Suprapubic skin (tissue), 4 donors: ENCODE data around the gene SLC30A1. TPM values are rescaled to one million over a fixed set of nuclear protein-coding genes. Genes with fewer than 3 reads are reported as not detected.

Source experiments
- DNase-seq, 2 donors: peaks; one replicate each; pipeline ENCODE4 v3.0.0-alpha.2; 2019; ENCODE audit warnings: low spot score in 2 of 2
- H3K27ac ChIP-seq: fragments of 200-600 bp; sonication (generic); one replicate; pipeline ENCODE4 v1.5.1; 2019
- H3K27me3 ChIP-seq: fragments of 200-600 bp; sonication (generic); one replicate; pipeline ENCODE4 v1.5.1; 2019
- H3K36me3 ChIP-seq: fragments of 200-600 bp; sonication (generic); one replicate; pipeline ENCODE4 v1.5.1; 2019
- H3K4me1 ChIP-seq: fragments of 200-600 bp; sonication (generic); one replicate; pipeline ENCODE4 v1.5.1; 2019
- H3K4me3 ChIP-seq: fragments of 200-600 bp; sonication (generic); one replicate; pipeline ENCODE4 v1.5.1; 2019; ENCODE audit warnings: mild to moderate bottlenecking
- H3K9me3 ChIP-seq: fragments of 200-600 bp; sonication (generic); one replicate; pipeline ENCODE4 v1.5.1; 2019
- CTCF ChIP-seq, 2 donors: fragments of 200-600 bp in 1 of 2; fragments of 450-650 bp in 1 of 2; sonication (generic) in 1 of 2; IDR thresholded peaks; one replicate each; pipeline ENCODE4 v1.5.1; 2016 to 2019; ENCODE audit warnings: antibody characterized with exemption in 2 of 2, mild to moderate bottlenecking in 1 of 2, moderate library complexity in 1 of 2
- EP300 ChIP-seq: sonication (generic); formaldehyde crosslinking; IDR thresholded peaks from one replicate; pipeline ENCODE4 v1.6.1; 2017; ENCODE audit warnings: antibody characterized with exemption
- POLR2A ChIP-seq, 2 donors: fragments of 450-650 bp; IDR thresholded peaks; one replicate each; pipeline ENCODE4 v1.6.1; 2017; ENCODE audit warnings: antibody characterized with exemption in 2 of 2, mild to moderate bottlenecking in 2 of 2, moderate library complexity in 2 of 2
- POLR2AphosphoS5 ChIP-seq, 3 donors: sonication (generic); formaldehyde crosslinking; IDR thresholded peaks; one replicate each; pipeline ENCODE4 v1.6.1; 2017; ENCODE audit warnings: antibody characterized with exemption in 3 of 3
- WGBS: methylation state at CpG from one replicate; pipeline ENCODE4 v1.1.5; 2018; 5-methylcytosine and 5-hydroxymethylcytosine counted together
- total RNA-seq, 4 donors: library from RNA; depleted of rRNA; stranded (reverse); fragments of >200 nt; gene quantifications; one replicate each; pipeline ENCODE4 v1.1.0, GENCODE V29; 2016

SLC30A1 gene
- total RNA-seq, 4 donors from 2014 or later: 8.9 to 42.5 (median 29.8) TPM

- H3K27me3 ChIP-seq: no peaks in the 10 kb centered on the region
- peak overlapping the region; percentile 17 for H3K4me3 ChIP-seq
- H3K9me3 ChIP-seq: no peaks in the 10 kb centered on the region
- DNase-seq: no peak
- WGBS: 68% methylated on average over 12 of the region's 12 CpGs
- TF ChIP-seq POLR2A (IDR thresholded peaks at IDR 0.05): no peak
- no peak for TF ChIP-seq CTCF (IDR thresholded peaks at IDR 0.05)
- no peak for TF ChIP-seq POLR2AphosphoS5 (IDR thresholded peaks at IDR 0.05)
- TF ChIP-seq EP300: no peak
- no peaks in the 10 kb centered on the region for H3K36me3 ChIP-seq
- peaks cover 29% of the 10 kb centered on the region for H3K4me1 ChIP-seq
- no peak overlapping the region for H3K27ac ChIP-seq
These were observed 28.2 kb upstream of the SLC30A1 start for GRCh38 chr1:211606914-211607753.

GRCh38 chr1:211606332-211606913 lies 27.5 kb upstream of the SLC30A1 start:
- 87% methylated on average over 8 of the region's 8 CpGs for WGBS

GRCh38 chr1:211605603-211606331 lies 26.8 kb upstream of the SLC30A1 start:
- Histone ChIP-seq H3K9me3 (no peaks in the 10 kb centered on the region), H3K4me1 (peaks cover 24% of the 10 kb centered on the region), H3K27ac (no peak overlapping the region), H3K27me3 (no peaks in the 10 kb centered on the region), H3K4me3 (peak overlapping the region; percentile 17), H3K36me3 (no peaks in the 10 kb centered on the region)
- 93% methylated on average over 11 of the region's 11 CpGs for WGBS
- DNase-seq: no peak
- no peak for TF ChIP-seq EP300
- no peak for TF ChIP-seq POLR2A (IDR thresholded peaks at IDR 0.05)
- no peak for TF ChIP-seq CTCF (IDR thresholded peaks at IDR 0.05)
- TF ChIP-seq POLR2AphosphoS5 (IDR thresholded peaks at IDR 0.05): no peak

More at GRCh38 chr1:211606332-211606913, 27.5 kb upstream of the SLC30A1 start:
- TF ChIP-seq POLR2A (IDR thresholded peaks at IDR 0.05): no peak
- no peaks in the 10 kb centered on the region for H3K27me3 ChIP-seq
- no peak for DNase-seq
- no peaks in the 10 kb centered on the region for H3K36me3 ChIP-seq
- peak overlapping the region; percentile 17 for H3K4me3 ChIP-seq
- H3K4me1 ChIP-seq: peaks cover 30% of the 10 kb centered on the region
- H3K9me3 ChIP-seq: no peaks in the 10 kb centered on the region
- no peak overlapping the region for H3K27ac ChIP-seq

- TF ChIP-seq CTCF (IDR thresholded peaks at IDR 0.05) (no peak), POLR2A (IDR thresholded peaks at IDR 0.05) (no peak), POLR2AphosphoS5 (IDR thresholded peaks at IDR 0.05) (no peak), EP300 (no peak)
- Histone ChIP-seq H3K27ac (no peak overlapping the region), H3K27me3 (no peaks in the 10 kb centered on the region), H3K36me3 (no peaks in the 10 kb centered on the region), H3K4me1 (peaks cover 22% of the 10 kb centered on the region), H3K9me3 (no peaks in the 10 kb centered on the region), H3K4me3 (no peak overlapping the region)
- DNase-seq: no peak
- WGBS: 90% methylated on average over 2 of the region's 2 CpGs
These were observed 26.1 kb upstream of the SLC30A1 start for GRCh38 chr1:211605034-211605433.

- no peak overlapping the region for H3K27ac ChIP-seq
- no peaks in the 10 kb centered on the region for H3K36me3 ChIP-seq
- 83% methylated on average over 2 of the region's 2 CpGs for WGBS
- TF ChIP-seq POLR2A (IDR thresholded peaks at IDR 0.05) (no peak), CTCF (IDR thresholded peaks at IDR 0.05) (no peak), EP300 (no peak), POLR2AphosphoS5 (IDR thresholded peaks at IDR 0.05) (no peak)
- H3K27me3 ChIP-seq: no peaks in the 10 kb centered on the region
- DNase-seq: no peak
- H3K4me3 ChIP-seq: no peak overlapping the region
- H3K9me3 ChIP-seq: no peaks in the 10 kb centered on the region
- peaks cover 22% of the 10 kb centered on the region for H3K4me1 ChIP-seq
These were observed 25.6 kb upstream of the SLC30A1 start for GRCh38 chr1:211604548-211604947.
